AG09319 (cell line): ENCODE measurements around the gene ISL2.

ENCODE experiments used
- DNase-seq: peaks from one replicate; pipeline ENCODE4 v3.0.0-alpha.2; 2010; ENCODE audit warnings: low read depth; ENCODE audit errors: extremely low read depth
- CTCF ChIP-seq: IDR thresholded peaks from 2 replicates; pipeline ENCODE4 v1.5.1; 2011; ENCODE audit warnings: low read depth, mild to moderate bottlenecking, inconsistent platforms, low read length, moderate library complexity

Gene ISL2

GRCh38 chr15:76368122-76368621 lies 31.6 kb downstream of the ISL2 start:
- no peak for DNase-seq
- TF ChIP-seq CTCF: no peak

DNA sequence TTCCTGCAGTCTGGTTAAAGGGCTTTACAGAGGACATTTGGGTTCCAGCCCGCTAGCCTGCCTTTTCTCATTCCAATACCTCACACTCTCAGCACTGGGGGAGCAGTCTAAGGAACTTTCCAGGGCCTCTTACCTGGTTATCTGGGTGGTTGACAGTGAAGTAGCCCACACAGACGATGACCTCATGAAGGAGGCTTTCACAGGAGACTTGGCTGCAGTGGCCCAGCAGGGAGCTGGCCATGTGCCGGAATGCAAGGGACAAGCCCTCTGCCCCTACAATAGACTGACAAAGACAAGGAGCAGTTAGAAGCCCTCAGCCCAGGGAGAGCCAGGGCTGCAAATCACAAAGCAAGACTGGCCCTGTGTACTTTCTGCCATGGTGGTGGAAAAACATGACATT lies 39.5 kb downstream of the ISL2 start:
- no peak for TF ChIP-seq CTCF
- no peak for DNase-seq

DNA sequence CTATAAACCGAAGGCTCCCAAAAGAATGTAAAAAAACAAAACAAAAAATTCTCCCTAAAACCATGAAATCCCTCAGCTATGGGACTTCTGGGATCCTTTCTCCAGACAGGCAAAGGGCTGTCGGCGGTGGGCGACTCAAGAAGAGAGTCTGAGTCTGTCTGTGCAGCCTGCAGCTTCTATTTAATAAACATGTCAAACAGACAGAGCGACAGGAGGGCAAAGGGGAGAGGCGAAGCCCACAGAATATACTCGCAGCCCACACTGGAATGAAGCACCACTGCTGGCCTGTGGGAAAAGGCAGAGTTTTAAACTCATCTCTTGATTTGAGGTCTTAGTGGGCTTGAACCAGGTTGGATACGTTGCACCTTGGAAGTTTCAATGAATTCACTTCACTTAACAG lies 40.2 kb downstream of the ISL2 start:
- no peak for DNase-seq
- no peak for TF ChIP-seq CTCF

GRCh38 chr15:76377217-76377616 lies 40.6 kb downstream of the ISL2 start:
- no peak for TF ChIP-seq CTCF
- no peak for DNase-seq

DNA sequence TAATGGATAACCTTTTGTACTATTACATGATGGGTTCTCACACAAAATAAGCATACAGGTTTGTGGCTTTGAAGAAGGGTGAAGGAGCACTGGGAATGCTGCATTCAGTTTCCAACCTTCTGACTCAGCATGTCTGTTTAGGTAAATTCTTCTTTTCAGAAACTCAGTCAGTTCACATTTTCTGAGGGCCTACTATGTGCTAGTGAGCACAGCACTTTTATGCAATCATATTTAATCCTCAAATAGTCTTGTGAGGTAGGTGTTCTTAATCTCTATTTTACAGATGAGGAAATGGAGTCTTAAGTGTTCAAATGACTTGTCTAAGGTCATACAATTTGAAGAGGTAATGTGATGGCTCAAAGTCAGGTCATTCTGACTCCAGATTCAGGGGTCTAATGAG lies 41.2 kb downstream of the ISL2 start:
- no peak for TF ChIP-seq CTCF
- DNase-seq: no peak

GRCh38 chr15:76378691-76379090 lies 42.1 kb downstream of the ISL2 start:
- DNase-seq: no peak
- no peak for TF ChIP-seq CTCF

DNA sequence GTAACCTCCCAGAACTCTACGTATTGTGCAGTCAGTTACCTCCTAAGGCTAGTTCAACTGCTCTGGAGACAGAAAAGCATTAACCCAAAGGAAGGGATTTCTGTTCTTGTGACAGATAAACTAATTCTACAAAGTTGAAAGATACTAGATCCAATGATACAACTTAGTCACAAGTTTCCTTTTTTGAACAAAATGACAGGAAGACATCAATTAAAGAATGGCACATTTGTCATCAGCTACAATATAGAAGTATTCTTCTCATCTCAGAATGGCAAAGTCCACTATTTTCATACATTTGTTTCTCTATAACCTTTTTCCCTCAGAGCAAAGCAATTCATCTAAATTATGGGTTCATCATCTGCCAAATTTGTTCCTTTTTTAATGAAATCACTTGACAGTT lies 43.7 kb downstream of the ISL2 start:
- DNase-seq: no peak
- TF ChIP-seq CTCF: no peak
